ENCODE results near the gene FCRLA. TPM values are rescaled to one million over a fixed set of nuclear protein-coding genes. Genes with fewer than 3 reads are reported as not detected.

The FCRLA gene
- total and polyA plus RNA-seq, 10 donors, result 28.0 to 202 (median 57.3) TPM

- H3K36me3 ChIP-seq, result no peaks in the 10 kb centered on the region
- no peak for DNase-seq
- no peak overlapping the region for H3K27ac ChIP-seq
- intact Hi-C loops (cut with DNase I; ENCODE audit: low total_unique reads), result loop anchor here (10.0 kb wide), 1 partner anchor 178 kb away; no protein-coding TSS in a partner anchor
- H3K4me1 ChIP-seq, result peaks cover 12 to 41% (median 35%) of the 10 kb centered on the region in 6 donors
- WGBS, 5 donors, result 73 to 88% (median 87%) methylated on average over 5 to 9 of the region's 9 CpGs
- no peak for TF ChIP-seq POLR2A (IDR thresholded peaks at IDR 0.05)
- TF ChIP-seq, protein P1, sequence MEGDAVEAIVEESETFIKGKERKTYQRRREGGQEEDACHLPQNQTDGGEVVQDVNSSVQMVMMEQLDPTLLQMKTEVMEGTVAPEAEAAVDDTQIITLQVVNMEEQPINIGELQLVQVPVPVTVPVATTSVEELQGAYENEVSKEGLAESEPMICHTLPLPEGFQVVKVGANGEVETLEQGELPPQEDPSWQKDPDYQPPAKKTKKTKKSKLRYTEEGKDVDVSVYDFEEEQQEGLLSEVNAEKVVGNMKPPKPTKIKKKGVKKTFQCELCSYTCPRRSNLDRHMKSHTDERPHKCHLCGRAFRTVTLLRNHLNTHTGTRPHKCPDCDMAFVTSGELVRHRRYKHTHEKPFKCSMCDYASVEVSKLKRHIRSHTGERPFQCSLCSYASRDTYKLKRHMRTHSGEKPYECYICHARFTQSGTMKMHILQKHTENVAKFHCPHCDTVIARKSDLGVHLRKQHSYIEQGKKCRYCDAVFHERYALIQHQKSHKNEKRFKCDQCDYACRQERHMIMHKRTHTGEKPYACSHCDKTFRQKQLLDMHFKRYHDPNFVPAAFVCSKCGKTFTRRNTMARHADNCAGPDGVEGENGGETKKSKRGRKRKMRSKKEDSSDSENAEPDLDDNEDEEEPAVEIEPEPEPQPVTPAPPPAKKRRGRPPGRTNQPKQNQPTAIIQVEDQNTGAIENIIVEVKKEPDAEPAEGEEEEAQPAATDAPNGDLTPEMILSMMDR (IDR thresholded peaks at IDR 0.05 in 8 of 11, conservative IDR thresholded peaks at IDR 0.05 in 3 of 11), result no peak
- no peak for TF ChIP-seq POLR2AphosphoS5 (IDR thresholded peaks at IDR 0.05)
- peaks cover 0 to 5% (median 0%) of the 10 kb centered on the region in 7 donors for H3K27me3 ChIP-seq (replicated peaks in 1 of 7)
- H3K4me3 ChIP-seq, result no peak overlapping the region
- H3K9me3 ChIP-seq, result no peaks in the 10 kb centered on the region
These were observed 36.2 kb downstream of the FCRLA start for GRCh38 chr1:161743231-161743630.

GRCh38 chr1:161747801-161748200, 40.8 kb downstream of the FCRLA start:
- peaks cover 0 to 18% (median 13%) of the 10 kb centered on the region in 6 donors for H3K36me3 ChIP-seq
- peaks cover 0 to 5% (median 0%) of the 10 kb centered on the region in 7 donors for H3K27me3 ChIP-seq (replicated peaks in 1 of 7)
- 59 to 69% (median 64%) methylated on average over 6 of the region's 6 CpGs for WGBS, 5 donors
- DNase-seq, result no peak
- intact Hi-C loops (cut with DNase I; ENCODE audit: low total_unique reads), result loop anchor here (10.0 kb wide), 1 partner anchor 183 kb away; no protein-coding TSS in a partner anchor
- H3K9me3 ChIP-seq, result no peaks in the 10 kb centered on the region
- peaks cover 8 to 47% (median 26%) of the 10 kb centered on the region in 6 donors for H3K4me1 ChIP-seq
- H3K4me3 ChIP-seq, result no peak overlapping the region
- no peak overlapping the region for H3K27ac ChIP-seq
- TF ChIP-seq POLR2A (IDR thresholded peaks at IDR 0.05) (no peak), POLR2AphosphoS5 (IDR thresholded peaks at IDR 0.05) (no peak)
- TF ChIP-seq, protein P1 (IDR thresholded peaks at IDR 0.05 in 8 of 11, conservative IDR thresholded peaks at IDR 0.05 in 3 of 11), result no peak

DNA sequence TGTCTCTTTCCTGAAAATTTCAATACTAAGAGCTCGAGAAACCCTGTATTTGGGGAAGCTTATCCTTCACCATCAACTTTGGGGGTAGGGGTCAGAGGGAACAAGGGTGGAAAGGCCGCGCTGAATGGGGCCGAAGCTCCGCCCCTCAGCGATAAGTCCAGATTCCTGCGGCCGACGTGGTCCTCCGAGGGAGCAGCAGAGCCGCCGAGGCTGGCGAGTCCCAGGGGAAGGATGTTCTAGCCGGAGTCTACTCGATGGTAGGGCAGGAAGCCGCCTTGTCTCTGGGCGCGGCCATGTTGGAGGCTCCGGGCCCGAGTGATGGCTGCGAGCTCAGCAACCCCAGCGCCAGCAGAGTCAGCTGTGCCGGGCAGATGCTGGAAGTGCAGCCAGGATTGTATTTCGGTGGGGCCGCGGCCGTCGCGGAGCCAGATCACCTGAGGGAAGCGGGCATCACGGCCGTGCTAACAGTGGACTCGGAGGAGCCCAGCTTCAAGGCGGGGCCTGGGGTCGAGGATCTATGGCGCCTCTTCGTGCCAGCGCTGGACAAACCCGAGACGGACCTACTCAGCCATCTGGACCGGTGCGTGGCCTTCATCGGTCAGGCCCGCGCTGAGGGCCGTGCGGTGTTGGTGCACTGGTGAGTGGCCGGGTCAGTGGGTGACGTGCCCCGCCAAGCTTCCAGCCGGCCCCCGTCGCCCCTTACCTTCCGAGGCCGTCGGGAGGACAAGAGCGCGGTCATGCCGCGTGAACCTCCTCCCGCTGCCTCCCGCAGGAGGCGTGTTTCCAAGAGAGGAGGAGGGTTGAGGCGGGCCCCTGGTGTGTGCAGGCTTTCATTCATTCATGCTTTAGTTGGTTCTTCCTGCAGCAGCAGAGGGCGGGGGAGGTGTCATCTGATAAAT, 42.7 kb downstream of the FCRLA start, which contains the start of gene DUSP12:
Gene DUSP12, plus strand, starts transcription at position 278 of the 899 bp plus-strand sequence. Its CDS starts 16 bp downstream, at position 294.
- peak; percentile 97 for DNase-seq
- Histone ChIP-seq H3K4me1 (peaks cover 8 to 58% (median 26%) of the 10 kb centered on the region in 6 donors), H3K27ac (peak within 1 kb of the TSS; percentile 67 to 94 (median 89)), H3K36me3 (peaks cover 3 to 38% (median 33%) of the 10 kb centered on the region in 6 donors), H3K4me3 (peak within 1 kb of the TSS; percentile 80 to 99 (median 88)), H3K9me3 (no peaks in the 10 kb centered on the region), H3K27me3 (replicated peaks in 1 of 7) (peaks cover 0 to 5% (median 0%) of the 10 kb centered on the region in 7 donors)
- 0 to 1% (median 1%) methylated on average over 62 to 65 of the region's 65 CpGs for WGBS, 5 donors
- intact Hi-C loops (cut with DNase I; ENCODE audit: low total_unique reads), result loop anchor here (10.0 kb wide), 1 partner anchor 185 kb away; no protein-coding TSS in a partner anchor
- peak; percentile 85 to 91 (median 88) for TF ChIP-seq POLR2AphosphoS5 (IDR thresholded peaks at IDR 0.05)
- TF ChIP-seq, protein P1 (IDR thresholded peaks at IDR 0.05 in 8 of 11, conservative IDR thresholded peaks at IDR 0.05 in 3 of 11), result peak in 4 of 11 experiments; percentile 8 to 22 (median 14)
- no peak for TF ChIP-seq POLR2A (IDR thresholded peaks at IDR 0.05)
